ENCODE measurements around the gene F13A1. TPM values are rescaled to one million over a fixed set of nuclear protein-coding genes. Genes with fewer than 3 reads are reported as not detected.

Gene F13A1
- total RNA-seq, 4 donors from 2014 or later: 134 to 529 (median 302) TPM

DNA sequence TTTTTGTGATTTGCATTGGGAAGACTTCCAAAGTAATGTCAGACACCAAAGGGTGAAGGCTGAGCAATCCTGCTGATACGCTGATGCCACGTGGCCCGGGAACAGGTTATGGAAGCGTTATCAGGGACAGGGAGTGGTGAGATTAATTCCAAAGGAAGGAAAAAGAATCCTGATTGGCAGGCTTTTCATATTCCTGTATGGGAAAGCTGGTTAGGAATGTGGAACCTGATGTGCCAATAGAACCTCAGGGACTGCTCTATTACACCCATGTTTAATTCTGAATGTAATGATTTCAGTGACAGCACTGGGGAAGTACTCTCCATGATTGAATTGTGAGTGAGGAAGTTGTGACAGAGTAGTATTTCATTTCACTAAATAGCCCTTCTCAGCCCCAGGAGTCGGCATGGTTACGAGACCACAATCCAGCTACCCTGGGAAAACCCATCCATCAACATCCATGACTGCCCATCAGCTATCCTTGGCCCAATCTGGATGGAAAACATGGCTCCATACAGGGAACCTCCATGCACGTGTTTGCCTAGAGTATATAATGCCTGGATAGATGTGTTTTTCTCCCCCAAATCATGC is 49.4 kb downstream of the F13A1 start:
- no peak for ATAC-seq (ENCODE audit: low FRiP score)
- no peak for DNase-seq (ENCODE audit: low spot score)
- TF ChIP-seq, protein P1, sequence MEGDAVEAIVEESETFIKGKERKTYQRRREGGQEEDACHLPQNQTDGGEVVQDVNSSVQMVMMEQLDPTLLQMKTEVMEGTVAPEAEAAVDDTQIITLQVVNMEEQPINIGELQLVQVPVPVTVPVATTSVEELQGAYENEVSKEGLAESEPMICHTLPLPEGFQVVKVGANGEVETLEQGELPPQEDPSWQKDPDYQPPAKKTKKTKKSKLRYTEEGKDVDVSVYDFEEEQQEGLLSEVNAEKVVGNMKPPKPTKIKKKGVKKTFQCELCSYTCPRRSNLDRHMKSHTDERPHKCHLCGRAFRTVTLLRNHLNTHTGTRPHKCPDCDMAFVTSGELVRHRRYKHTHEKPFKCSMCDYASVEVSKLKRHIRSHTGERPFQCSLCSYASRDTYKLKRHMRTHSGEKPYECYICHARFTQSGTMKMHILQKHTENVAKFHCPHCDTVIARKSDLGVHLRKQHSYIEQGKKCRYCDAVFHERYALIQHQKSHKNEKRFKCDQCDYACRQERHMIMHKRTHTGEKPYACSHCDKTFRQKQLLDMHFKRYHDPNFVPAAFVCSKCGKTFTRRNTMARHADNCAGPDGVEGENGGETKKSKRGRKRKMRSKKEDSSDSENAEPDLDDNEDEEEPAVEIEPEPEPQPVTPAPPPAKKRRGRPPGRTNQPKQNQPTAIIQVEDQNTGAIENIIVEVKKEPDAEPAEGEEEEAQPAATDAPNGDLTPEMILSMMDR (IDR thresholded peaks at IDR 0.05): no peak

GRCh38 chr6:6260196-6260722 is 60.2 kb downstream of the F13A1 start:
- DNase-seq (ENCODE audit: low spot score) (no peak), ATAC-seq (ENCODE audit: low FRiP score) (no peak)
- TF ChIP-seq, protein P1 (IDR thresholded peaks at IDR 0.05): no peak

DNA sequence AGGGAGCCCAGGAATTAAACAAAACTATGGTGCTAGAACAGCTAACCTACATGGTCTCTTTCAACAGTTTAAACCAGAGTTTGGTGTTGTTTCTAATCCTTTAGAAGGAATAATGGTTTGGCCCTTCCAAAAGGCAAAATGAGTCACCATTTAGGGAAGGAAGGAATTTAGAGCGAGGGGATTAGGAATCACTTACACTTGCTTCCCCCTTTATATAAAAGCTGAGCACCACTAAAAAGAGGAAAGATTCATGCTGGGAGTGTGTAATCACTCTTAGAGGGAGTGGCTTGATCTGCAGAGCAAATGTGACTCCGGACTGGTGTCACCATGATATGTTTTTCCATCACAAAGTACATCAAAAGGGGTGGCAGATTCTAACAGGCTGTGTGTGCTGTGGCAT is 63.6 kb downstream of the F13A1 start:
- no peak for DNase-seq (ENCODE audit: low spot score)
- TF ChIP-seq, protein P1 (IDR thresholded peaks at IDR 0.05): no peak
- ATAC-seq (ENCODE audit: low FRiP score): no peak

DNA sequence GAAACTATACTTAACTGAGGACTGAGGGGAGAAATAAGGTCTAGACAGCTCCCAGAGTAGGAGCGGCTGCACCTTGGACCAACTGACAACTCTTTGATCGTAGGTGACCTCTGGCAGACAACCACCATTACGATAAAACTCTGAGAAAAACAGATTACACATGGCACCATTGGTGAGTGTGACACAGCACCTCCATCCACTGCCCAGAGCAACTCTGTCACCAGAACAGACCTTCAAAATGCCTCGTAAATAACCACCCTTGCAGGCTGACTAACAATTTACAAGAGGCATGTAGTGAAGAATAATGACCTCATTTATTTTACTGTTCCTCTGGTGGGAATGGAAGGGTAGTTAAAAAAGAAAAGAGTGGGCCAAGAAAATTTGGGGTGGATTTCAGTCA is 64.2 kb downstream of the F13A1 start:
- no peak for DNase-seq (ENCODE audit: low spot score)
- TF ChIP-seq, protein P1 (IDR thresholded peaks at IDR 0.05): no peak
- ATAC-seq (ENCODE audit: low FRiP score): no peak

GRCh38 chr6:6251555-6252280 is 68.7 kb downstream of the F13A1 start:
- ATAC-seq (ENCODE audit: low FRiP score) (no peak), DNase-seq (ENCODE audit: low spot score) (no peak)
- TF ChIP-seq, protein P1 (IDR thresholded peaks at IDR 0.05): no peak

- TF ChIP-seq, protein P1 (IDR thresholded peaks at IDR 0.05): no peak
- ATAC-seq (ENCODE audit: low FRiP score) (no peak), DNase-seq (ENCODE audit: low spot score) (no peak)
These were observed 71.8 kb downstream of the F13A1 start for GRCh38 chr6:6248651-6249050.

DNA sequence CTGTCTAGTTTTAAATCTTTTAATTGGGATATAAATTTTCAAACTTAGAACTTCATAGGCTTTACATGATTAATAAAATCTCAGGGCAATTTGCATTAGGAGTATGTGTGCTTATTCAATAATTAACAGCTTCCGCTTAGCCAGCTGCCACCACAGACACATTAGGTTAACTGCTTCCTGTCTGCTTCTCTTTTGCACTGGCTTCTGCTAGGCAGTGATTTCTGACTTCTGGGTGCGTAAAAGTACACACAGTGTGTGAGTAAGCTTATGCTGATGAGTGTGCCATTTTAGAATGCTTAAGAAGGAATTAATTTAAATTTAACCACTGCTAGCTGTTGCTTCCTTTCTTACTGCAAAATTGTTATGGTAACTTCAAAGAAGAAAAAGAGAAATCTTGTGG is 73.9 kb downstream of the F13A1 start:
- TF ChIP-seq, protein P1 (IDR thresholded peaks at IDR 0.05): no peak
- DNase-seq (ENCODE audit: low spot score): no peak
- no peak for ATAC-seq (ENCODE audit: low FRiP score)
